ENCODE measurements around the gene SCUBE2. TPM values are rescaled to one million over a fixed set of nuclear protein-coding genes. Genes with fewer than 3 reads are reported as not detected.
"Not testable (repeated sequence)": the region's sequence is repeated elsewhere in the genome, so short reads cannot be mapped to it uniquely, and the experiment has no call there.

The SCUBE2 gene
- total RNA-seq, 1 donor from 2014 or later, result 5.0 TPM

- H3K27ac Mint-ChIP-seq (ENCODE audit: unreplicated experiment), result no peak overlapping the region
- H3K27me3 Mint-ChIP-seq (ENCODE audit: low read depth), result no peaks in the 10 kb centered on the region
- H3K36me3 Mint-ChIP-seq (ENCODE audit: low read depth), result peaks cover 8% of the 10 kb centered on the region
- DNase-seq (ENCODE audit: low spot score), result no peak
- no peak for TF ChIP-seq CTCF (IDR thresholded peaks at IDR 0.05)
- no peaks in the 10 kb centered on the region for H3K4me1 Mint-ChIP-seq (ENCODE audit: low read depth)
- H3K4me3 Mint-ChIP-seq (ENCODE audit: unreplicated experiment), result no peak overlapping the region
- no peaks in the 10 kb centered on the region for H3K9me3 Mint-ChIP-seq (ENCODE audit: low read depth)
These were observed 12.3 kb upstream of the SCUBE2 start for GRCh38 chr11:9103542-9104276.

DNA sequence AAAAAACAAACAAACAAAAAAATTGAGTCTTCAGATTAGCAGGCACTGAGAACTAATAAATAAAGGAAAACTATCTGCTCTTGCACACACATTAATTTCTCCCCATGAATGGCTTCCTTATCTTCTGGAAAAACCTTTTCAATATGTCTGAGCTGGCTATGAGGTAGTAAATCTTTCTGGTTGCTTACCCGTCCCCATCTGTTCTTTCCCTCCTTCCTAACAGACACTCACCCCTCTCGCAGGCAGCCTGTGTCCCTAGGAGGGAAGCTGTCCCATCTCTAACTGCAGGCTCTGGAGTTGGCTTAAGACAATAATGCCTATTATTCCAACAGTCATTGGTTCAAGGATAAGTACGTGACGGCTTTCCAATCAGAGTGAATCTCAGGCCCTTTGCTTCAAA is 8.2 kb upstream of the SCUBE2 start:
- Mint-ChIP-seq H3K27me3 (ENCODE audit: low read depth) (no peaks in the 10 kb centered on the region), H3K9me3 (ENCODE audit: low read depth) (no peaks in the 10 kb centered on the region), H3K4me3 (ENCODE audit: unreplicated experiment) (no peak overlapping the region), H3K4me1 (ENCODE audit: low read depth) (no peaks in the 10 kb centered on the region), H3K27ac (ENCODE audit: unreplicated experiment) (no peak overlapping the region), H3K36me3 (ENCODE audit: low read depth) (peaks cover 17% of the 10 kb centered on the region)
- no peak for DNase-seq (ENCODE audit: low spot score)
- TF ChIP-seq CTCF (IDR thresholded peaks at IDR 0.05), result no peak

- H3K36me3 Mint-ChIP-seq (ENCODE audit: low read depth), result peaks cover 14% of the 10 kb centered on the region
- DNase-seq (ENCODE audit: low spot score); H3K27ac Mint-ChIP-seq (ENCODE audit: unreplicated experiment); H3K4me3 Mint-ChIP-seq (ENCODE audit: unreplicated experiment); H3K9me3 Mint-ChIP-seq (ENCODE audit: low read depth); H3K27me3 Mint-ChIP-seq (ENCODE audit: low read depth); H3K4me1 Mint-ChIP-seq (ENCODE audit: low read depth): not testable (repeated sequence)
These were observed 7.1 kb upstream of the SCUBE2 start for GRCh38 chr11:9098455-9098854.

GRCh38 chr11:9097186-9097943 is 6.0 kb upstream of the SCUBE2 start:
- not testable (repeated sequence) for DNase-seq (ENCODE audit: low spot score); H3K27me3 Mint-ChIP-seq (ENCODE audit: low read depth); H3K27ac Mint-ChIP-seq (ENCODE audit: unreplicated experiment); H3K4me3 Mint-ChIP-seq (ENCODE audit: unreplicated experiment); H3K9me3 Mint-ChIP-seq (ENCODE audit: low read depth); H3K4me1 Mint-ChIP-seq (ENCODE audit: low read depth)
- H3K36me3 Mint-ChIP-seq (ENCODE audit: low read depth), result peaks cover 14% of the 10 kb centered on the region

DNA sequence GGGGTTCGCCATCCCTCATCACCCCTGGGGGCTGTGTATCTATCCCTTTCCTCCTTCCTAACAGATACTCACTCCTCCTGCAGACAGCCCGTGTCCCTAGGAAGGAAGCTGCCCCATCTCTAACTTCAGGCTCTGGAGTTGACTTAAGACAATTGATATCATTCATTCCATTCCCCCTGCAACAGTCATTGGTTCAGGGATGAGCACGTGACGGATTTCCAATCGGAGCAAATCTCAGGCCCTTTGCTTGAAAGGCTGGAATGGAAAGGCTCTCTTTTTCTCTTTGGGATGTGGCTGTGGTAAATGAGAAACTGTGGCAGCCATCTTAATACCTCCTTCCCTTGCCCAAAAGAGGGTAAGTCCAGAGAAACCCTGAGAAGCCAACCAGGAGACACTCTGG is 5.0 kb upstream of the SCUBE2 start:
- Mint-ChIP-seq H3K27ac (ENCODE audit: unreplicated experiment) (no peak overlapping the region), H3K36me3 (ENCODE audit: low read depth) (peaks cover 14% of the 10 kb centered on the region), H3K4me3 (ENCODE audit: unreplicated experiment) (no peak overlapping the region), H3K27me3 (ENCODE audit: low read depth) (no peaks in the 10 kb centered on the region), H3K9me3 (ENCODE audit: low read depth) (no peaks in the 10 kb centered on the region), H3K4me1 (ENCODE audit: low read depth) (peaks cover 8% of the 10 kb centered on the region)
- no peak for TF ChIP-seq CTCF (IDR thresholded peaks at IDR 0.05)
- DNase-seq (ENCODE audit: low spot score), result no peak

GRCh38 chr11:9095421-9095820 is 4.0 kb upstream of the SCUBE2 start:
- no peak for DNase-seq (ENCODE audit: low spot score)
- H3K4me1 Mint-ChIP-seq (ENCODE audit: low read depth), result peaks cover 12% of the 10 kb centered on the region
- H3K27me3 Mint-ChIP-seq (ENCODE audit: low read depth), result no peaks in the 10 kb centered on the region
- H3K9me3 Mint-ChIP-seq (ENCODE audit: low read depth), result no peaks in the 10 kb centered on the region
- TF ChIP-seq CTCF (IDR thresholded peaks at IDR 0.05), result no peak
- H3K36me3 Mint-ChIP-seq (ENCODE audit: low read depth), result peaks cover 13% of the 10 kb centered on the region
- no peak overlapping the region for H3K27ac Mint-ChIP-seq (ENCODE audit: unreplicated experiment)
- no peak overlapping the region for H3K4me3 Mint-ChIP-seq (ENCODE audit: unreplicated experiment)
